GM21825 (cell line): ENCODE data around the gene ANKMY1.

Experiments used
- ATAC-seq: cut with Tn5 transposase; IDR thresholded peaks from one replicate; pipeline ENCODE4 v1.9.1; 2021; ENCODE audit warnings: mild to moderate bottlenecking, moderate library complexity; ENCODE audit not compliant: unreplicated experiment

ANKMY1 gene

DNA sequence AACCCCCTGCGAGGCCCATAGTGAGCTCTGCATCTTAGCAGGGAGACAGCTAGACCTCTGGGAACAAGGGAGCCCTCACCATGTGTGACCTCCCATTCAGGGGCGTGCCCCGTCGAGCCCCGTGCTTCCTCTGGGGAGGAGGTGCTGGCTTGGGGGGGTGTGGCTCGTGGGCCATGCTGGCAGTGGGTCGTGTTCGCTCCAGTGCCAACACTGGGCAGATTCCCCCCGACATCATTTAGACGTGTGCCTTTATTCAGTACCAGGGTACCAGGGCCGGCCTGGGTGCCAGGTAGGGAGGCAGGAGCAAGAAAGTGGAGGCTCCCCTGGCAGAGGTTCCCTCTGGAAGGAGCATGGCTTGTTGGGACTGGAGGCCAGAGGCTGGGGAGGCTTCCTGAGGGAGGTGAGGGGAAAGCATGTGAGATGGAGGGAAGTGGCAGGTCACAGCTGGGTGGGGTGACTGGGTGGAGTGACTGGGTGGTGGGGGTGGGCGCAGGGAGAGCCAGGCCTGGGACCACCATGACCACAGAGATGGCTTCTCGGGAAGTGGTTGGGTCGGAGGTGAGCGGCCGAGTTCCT lies 107.2 kb downstream of the ANKMY1 start:
- ATAC-seq = no peak

DNA sequence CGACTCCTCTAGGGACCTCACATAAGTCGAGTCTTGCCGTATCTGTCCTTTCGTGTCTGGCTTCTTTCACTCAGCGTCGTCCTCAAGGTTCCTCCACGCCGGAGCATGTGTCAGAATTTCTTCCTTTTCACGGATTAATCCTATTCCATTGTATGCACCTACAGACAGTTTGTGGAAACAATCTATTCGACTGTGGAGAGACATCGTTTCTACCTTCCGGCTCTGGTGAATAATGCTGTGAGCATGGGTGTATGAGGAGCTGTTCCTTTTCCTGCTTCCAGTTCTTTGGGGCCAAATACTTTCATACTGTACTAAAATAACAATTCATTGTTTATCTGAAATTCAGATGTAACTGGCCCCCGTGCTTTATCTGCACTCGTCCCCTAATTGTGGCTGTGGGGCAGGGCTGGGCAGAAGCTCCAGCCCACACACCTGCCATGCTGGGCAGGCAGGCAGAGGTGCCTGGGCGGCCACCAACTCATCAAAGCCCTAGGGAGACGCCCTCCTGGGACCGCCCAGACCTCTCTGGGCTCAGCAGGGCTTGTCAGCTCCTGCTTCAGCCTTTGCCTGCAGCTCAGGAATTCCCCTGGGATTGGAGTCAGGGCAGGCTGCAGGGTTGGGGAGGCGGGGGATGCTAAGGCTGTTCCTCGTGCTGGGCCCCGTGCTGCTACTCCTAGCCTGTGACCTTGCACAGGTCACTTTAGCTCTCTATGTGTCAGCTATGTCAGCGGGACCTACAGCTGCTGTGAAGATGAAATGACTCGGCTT lies 107.8 kb downstream of the ANKMY1 start:
- ATAC-seq = no peak

DNA sequence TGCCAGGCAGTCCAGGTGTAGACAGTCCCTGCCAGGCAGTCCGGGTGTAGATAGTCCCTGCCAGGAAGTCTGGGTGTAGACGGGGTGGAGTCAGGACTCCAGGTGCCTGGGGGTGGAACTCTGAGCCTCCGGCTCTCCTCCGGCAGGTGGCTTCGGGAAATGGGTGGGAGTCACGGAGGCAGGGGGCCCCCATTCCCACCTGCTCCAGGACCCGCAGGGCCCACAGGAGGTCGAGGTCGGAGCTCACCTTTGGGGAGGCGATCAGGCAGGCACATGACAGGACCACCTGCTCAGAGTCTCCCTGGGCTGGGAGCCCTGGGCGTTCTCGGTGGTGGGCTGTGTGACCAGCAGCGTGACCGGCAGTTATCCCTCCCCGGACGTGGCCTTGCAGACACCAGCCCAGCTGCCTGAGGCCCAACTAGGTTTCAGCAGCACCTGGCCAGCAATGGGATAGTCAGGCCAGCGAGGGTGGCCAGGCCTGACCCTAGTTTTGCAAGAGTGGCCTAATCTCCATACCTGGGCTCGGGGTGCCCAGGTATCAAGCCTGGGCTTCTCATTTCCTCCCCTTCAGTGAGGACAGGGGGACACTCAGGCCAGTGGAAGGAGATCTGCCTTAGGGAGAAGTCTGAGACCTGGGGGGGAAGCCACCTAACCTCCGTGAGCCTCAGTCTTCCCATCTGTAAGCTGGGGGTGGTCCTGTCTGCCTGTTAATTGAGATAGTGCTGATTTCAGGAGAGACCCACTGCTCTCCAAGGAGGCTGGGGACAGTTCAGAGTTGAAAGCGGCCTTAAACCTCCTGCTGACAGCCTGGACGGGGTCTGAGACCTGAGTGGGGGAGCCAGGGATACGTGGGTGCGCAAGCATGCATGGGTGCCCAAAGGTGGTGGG lies 109.2 kb downstream of the ANKMY1 start:
- no peak for ATAC-seq

DNA sequence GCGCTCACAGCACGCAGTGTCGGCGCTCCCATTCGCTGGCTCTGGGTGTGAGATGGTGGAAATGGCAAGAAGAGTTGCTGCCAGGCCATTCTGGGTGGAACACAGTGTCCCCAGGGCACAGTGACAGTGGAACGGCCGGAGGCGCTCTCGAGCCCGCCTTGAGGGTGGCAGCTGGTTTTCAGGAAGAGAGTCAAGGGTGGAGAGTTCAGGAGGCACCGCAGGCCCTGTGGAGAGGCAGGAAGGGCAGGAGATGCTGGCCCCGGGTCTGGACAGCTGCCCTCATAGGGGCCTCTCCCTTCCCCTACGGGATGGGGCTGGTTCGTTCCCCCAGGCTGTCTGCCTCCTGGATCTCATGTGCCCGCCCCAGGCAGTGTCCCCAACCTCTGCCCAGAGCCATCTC lies 109.9 kb downstream of the ANKMY1 start:
- no peak for ATAC-seq

DNA sequence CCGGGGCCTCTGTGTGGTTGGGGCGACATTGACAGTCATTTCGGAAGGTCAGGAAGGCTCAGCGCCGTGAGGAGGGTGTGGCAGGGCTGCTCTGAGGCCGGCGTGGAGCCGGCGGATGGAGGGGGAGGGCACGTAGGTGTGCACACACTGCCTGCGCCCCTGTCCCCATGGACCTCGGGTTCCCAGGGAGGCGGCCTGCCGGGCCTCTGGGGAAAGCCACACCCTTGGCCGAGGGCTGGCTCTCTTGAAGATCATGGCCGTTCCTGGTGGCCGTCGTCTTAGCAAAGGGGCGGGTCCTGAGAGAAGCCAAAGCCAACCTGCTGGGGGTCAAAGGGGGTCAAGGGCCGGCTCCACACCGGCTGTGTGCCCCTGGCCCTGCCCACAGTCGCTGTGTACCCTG lies 110.5 kb downstream of the ANKMY1 start:
- no peak for ATAC-seq

DNA sequence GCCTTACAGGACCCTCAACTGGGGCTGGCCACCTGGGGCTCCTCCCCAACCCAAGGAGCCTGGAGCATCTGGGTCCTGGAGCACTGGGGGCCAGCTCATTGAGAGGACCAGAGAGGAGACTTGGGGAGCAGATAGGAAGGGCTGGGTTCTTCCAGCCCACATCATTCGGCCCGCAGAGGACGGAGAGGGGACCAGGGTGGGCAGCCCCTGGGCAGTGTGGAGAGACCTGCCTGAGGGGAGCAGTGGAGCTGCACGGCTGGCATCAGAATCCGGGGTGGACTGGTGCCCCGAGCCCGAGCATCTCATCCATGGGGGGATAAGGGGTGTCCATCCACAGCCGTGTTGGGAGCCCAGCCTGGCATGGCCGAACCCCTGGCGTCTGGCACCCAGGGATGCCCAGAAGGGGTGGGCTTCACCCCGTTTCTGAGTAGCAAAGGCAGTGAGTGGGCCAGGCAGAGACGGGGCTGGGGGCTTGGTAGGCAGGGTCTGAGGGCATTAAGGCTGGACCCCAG lies 111.1 kb downstream of the ANKMY1 start:
- no peak for ATAC-seq

DNA sequence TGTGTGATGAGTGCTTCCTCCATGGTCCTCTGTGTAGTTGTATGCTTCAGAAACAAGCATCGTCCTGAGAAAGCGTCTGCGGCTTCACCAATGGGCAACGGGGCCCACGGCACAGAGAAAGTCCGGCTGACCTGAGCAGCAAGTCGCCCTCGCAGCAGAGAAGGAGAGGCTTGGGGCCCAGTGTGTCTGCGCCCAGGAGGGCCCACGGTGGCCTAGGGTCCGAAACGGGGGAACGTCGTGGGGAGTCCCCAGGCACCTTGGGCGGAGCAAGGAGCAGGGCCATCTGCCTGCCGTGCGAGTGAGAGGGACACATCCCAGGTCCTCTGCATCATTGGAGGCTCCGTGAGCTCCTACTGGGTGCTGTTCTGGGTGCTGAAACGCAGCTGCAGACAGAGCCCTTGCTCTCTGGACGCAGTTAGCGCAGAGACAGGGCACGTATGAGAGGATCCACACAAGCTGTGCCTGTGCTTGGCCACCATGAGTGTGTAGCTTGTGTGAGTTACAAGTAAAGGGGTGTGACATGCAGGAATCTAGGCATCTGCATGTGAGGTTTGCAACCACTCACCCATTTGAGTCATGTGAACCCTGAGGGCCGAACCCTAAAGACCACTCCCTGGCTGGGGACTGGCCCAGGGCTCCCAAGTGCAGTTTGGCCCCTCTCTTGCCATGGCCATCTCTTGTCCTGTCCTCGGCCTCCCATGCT lies 111.7 kb downstream of the ANKMY1 start:
- ATAC-seq = no peak

DNA sequence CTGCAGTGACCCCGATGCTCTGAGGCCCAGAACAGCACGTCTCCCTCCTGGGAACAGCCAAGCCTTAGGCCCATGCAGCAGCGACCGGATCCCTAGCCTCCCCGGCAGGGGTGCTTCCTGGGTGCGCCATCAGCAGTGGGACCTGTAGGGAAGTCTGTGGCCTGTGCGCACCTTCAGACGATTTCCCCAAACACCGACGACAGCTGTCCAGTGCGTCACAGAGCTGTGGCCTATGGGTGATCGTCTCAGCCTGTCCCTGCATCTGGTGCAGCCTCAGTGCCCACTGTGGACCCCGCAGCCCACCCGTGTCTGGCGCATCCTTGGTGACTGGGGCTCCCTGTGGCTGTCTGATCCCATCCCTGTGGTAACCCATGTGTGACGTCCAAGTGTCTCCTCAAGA lies 113.3 kb downstream of the ANKMY1 start:
- no peak for ATAC-seq

DNA sequence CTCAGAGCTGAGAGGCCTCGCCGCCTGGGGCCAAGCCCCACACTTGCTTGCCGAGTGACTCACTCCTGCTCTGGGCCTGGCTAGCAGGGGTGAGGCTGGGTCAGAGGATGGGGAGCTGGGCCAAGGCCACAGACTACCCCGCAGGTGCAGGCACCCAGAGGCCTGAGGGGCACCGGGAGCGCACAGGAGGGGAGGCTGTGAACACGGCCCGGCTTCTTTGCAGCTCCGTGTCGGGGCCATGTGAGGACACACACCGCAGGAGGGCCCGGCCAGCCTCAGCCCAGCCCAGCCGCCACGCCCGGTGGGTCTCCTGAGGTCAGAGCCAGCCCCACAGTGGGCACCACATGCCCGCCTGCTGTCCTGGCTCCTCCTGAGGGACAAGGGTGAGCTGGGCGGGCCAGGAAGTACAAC lies 113.9 kb downstream of the ANKMY1 start:
- no peak for ATAC-seq

DNA sequence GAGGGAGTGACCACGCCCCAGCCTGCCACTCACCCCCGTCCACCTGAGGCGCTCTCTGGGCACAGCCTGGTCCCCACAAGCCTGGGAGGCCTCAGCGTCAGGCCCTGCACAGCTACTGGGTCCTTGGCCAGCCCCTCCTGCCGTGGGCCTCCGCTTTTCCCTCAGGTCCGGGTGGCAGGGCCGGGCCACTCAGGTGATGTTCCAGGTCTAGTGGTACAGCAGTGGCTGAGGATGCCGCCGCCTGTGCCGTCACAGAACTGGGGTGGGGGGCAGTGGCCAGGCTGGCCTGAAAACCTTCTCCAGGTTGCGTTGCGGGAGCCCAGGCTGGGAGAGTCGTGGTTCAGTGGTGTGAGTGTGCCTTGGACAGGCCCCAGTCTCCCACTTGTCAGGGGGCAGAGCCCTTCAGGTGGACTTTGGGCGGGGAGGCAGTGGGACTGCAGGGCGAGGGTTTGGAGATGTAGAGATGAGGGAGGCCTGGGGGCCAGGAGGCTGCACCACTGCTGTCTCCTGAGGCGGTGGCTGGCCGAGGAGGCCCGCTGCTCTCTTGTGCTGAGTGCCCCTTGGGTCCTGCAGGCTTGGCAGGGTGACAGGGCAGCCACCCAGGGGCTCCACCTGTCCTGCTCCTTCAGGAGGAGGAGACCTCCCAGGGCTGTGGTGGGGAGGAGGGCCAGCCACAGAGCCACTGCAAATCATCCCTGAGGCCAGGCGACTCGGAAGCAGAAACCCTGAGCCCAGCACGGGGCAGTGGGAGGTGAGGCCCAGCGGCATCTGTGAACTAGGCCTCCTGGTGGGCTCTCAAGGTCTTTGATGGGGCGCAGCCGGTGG lies 114.7 kb downstream of the ANKMY1 start:
- ATAC-seq = no peak

DNA sequence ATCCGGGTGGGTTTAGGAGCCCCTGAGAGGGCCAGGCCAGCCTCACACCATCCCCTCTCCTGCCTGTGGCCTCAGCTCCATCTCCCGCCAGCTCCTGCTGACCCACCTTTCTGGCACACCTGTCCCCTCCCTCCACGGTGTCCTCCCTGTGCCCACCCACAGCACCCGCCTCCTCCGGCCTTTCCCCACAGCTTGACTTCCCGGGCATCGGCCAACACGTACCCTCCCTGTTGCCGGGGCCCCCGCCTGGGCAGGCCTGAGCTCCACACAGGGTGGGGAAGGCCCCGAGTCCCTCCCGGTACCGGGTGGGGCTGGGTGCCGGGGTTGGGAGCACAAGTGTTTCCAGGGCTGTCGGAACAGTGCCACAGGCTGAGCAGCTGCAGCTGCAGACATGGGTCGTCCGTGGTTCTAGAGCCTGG lies 115.8 kb downstream of the ANKMY1 start:
- no peak for ATAC-seq

DNA sequence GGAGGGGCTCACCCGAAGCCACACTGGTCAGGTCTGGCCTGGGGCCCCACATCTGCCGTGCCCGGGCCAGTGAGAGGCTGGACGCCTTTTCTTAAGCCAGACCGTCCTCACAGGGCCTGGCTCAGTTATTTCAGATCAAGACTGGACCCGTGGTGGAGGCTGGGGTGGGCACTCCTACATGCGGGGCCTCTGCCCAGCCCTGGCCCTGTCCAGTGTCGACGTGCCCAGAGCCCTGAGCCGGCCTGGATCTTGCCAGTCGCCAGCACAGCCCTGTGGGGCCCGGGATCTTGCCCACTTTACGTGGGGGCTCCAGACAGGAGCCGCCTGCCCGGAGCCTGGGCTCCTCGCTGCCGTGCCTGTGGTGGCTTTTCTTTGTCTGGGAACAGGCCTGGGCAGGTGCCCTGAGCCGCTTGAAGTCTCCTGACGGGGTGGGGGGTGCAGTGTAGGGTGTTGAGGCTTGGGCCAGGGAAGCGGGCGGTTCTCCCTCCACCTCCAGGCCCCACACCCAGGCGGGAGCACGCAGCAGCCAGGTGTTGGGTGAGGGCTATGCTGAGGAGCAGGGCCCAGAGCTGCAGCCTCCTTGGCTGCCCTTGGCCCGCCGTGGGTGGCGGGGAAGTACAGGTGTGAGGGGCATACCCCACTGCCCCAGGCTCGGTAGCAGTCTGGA lies 116.3 kb downstream of the ANKMY1 start:
- no peak for ATAC-seq

DNA sequence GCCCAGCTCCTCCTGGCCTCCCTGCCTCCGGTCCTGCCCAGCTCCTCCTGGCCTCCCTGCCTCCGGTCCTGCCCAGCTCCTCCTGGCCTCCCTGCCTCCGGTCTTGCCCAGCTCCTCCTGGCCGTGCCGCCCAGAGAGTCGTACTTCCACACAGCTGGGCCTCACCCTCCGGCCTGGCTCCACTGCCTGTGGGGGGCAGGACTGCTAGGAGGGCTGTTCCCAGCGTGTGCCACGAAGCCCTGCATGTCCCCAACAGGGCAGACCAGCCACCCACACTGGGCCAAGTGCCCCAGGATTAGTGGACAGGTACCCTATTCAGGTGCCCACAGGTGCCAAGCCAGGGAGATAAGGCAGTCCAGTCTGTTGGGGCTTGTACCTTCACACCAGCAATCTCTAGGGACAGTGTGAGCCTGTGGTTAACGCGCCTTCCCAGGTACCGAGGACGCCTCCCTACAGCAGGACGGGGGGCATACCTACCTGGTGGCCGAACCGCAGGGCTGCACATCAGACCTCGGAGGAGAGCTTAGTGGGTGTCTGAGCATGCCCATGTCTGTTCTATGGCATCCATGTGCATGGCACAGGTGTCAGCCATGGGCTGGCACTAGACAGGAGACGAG lies 117.0 kb downstream of the ANKMY1 start:
- no peak for ATAC-seq

DNA sequence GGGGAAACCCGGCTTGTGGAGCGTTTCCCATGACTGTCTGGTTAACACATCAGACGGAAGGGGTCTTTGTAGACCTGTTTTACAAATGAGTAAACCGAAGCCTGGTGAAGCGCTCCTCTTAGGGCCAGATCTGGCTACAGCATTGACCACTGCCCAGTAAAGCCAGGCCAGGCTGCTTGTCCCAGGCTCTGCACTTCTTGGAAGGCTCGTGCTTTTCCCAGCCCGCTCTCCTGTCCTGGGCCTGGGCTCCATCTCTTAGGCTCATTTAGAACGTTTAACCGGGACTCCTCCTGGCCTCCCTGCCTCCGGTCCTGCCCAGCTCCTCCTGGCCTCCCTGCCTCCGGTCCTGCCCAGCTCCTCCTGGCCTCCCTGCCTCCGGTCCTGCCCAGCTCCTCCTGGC lies 117.5 kb downstream of the ANKMY1 start:
- no peak for ATAC-seq

DNA sequence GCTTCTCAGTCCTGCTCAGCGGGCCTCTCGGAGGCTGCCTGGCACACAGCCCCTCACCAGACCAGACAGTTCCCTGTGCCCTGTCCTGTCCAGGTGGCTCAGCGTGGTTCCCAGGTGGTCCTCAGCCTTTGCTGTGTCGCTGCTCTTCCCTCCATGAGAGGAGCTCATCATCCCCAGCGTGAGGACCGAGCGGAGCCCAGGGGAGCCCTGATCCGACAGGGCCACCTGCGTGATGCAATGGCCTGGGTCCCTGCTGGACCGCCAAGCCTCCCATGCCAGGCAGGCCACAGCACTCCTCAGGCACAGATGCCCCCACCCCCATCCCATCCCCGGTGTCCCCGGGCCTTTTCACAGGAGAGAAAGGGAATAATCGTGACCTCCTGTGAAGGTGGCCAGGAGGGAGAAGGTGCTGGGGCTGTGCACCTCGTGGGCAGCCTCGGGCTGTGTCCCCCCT lies 118.1 kb downstream of the ANKMY1 start:
- ATAC-seq = no peak

DNA sequence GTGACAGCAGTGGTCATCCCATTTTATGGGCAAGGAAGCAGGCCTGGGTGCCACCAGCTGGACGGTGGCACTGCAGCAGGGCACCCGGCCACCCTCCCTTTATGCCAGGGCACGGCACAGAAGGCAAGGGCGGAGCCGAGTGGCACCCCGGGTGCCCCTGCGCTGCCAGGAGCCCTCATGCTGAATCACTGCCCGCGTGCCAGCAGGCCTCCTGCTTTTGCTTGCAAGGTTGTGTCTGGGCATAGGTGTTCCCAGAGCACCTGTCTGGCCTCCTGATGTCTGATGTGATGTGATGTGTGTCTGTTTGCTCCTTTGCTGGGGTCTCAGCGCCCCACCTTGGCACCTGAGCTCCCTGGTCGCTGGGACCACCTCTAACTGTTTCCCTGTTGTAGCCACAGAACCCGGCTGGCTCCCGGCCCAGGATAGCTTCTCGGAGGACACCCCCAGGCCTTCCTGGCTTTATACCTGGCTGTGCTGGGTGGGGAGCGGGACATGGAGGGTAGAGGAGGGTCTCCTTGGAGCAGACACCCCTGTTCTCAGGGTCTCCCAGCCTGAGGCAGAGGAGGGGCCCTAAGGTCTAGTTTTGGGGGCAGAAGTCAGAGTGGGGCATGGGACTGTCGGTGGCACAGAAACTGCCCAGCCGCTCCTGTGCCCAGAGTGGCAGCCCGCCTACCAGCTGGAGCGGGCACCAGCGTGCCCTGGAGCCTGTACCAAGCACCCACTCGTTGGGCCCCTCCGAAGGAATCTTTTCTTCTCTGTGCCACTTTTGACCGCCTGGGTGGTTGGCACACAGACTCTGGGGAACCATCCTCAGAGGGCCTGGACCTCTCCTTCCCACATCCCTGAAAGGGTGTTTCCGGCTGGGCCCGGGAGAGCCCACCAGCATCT lies 118.7 kb downstream of the ANKMY1 start:
- ATAC-seq = no peak

DNA sequence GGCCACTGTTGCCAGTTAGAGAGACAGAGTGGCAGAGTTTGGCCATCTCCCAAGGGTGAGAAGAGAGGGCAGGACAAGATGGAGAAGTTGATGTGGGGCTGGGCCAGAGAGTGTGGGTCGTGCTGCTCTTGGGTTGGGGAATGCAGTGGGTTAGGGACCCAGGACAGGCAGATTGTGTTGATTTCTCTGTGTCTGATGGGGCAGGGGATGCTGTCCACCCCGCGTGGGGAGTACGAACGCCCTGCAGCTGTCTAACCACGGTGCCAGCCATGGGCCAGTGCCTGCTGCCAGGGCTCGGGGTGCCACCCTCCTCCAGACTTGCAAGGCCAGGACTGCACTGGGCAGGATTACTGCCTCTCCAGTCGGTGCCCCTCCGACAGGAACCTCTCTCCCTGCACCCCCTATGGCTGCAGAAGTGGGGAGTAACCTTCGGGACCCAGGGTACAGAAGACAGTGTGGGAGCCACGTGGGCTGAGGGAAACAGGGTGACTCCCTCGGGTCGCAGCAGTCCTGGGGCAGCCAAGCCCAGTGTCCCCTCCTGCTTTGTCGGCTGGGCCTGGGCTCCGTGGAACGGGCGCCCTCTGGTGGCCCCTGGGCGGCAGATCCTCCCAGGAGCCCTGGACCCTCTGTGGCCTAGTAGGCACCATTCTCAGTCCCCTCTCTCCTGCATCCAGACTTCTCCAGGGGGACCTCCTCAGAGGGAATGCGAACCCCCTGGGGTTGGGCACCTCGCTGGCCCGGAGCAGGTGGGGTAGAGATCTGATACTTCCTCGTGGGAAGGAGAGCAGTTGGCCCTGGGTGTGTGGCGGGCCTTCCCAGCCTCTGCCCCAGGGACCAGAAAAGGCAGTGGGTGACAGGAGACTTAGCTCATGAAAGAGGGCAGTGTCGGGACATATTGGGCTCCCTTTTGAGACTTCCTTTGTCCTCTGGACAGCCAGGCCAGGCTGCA lies 119.7 kb downstream of the ANKMY1 start:
- ATAC-seq = no peak
